NCI-H2227 treated with DMSO at 0.1 percent for 48 hours (cell line): ENCODE data around the gene CTSF.
"Not testable (repeated sequence)": the region's sequence is repeated elsewhere in the genome, so short reads cannot be mapped to it uniquely, and the experiment has no call there.

Source experiments
- DNase-seq: peaks from one replicate; lab custom pipeline; 2025; lab: John Stamatoyannopoulos, UW

Gene CTSF

GRCh38 chr11:66568124-66568916 is at the start of gene CTSF:
Gene CTSF (minus strand): TSS chr11:66568606. CDS start chr11:66568486, 120 bp downstream.
- DNase-seq = peak; percentile 76

- no peak for DNase-seq
These were observed 48.9 kb upstream of the CTSF start for GRCh38 chr11:66617155-66617834.

GRCh38 chr11:66616379-66617154 is 48.2 kb upstream of the CTSF start, which contains the start of gene RBM14:
Gene RBM14 (plus strand): TSS chr11:66616630. CDS start chr11:66616721, 91 bp downstream.
- DNase-seq = peak; percentile 97

- no peak for DNase-seq
These were observed 45.7 kb upstream of the CTSF start for GRCh38 chr11:66614073-66614472.

DNA sequence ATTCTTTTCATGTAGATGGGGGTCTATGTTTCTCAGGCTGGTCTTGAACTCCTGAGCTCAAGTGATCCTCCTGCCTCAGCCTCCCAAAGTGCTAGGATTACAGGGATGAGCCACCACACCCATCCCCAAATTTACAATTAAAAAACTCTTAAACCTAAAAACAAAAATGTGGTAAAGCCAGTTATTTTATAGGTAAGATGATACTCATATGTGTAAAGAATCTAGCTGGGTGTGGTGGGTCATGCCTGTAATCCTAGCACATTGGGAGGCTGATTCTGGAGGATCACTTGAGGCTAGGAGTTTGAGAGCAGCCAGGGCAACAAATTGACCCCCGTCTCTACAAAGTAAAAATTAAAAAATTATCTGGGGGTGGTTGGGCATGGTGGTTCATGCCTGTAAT is 44.1 kb upstream of the CTSF start:
- DNase-seq = no peak

DNA sequence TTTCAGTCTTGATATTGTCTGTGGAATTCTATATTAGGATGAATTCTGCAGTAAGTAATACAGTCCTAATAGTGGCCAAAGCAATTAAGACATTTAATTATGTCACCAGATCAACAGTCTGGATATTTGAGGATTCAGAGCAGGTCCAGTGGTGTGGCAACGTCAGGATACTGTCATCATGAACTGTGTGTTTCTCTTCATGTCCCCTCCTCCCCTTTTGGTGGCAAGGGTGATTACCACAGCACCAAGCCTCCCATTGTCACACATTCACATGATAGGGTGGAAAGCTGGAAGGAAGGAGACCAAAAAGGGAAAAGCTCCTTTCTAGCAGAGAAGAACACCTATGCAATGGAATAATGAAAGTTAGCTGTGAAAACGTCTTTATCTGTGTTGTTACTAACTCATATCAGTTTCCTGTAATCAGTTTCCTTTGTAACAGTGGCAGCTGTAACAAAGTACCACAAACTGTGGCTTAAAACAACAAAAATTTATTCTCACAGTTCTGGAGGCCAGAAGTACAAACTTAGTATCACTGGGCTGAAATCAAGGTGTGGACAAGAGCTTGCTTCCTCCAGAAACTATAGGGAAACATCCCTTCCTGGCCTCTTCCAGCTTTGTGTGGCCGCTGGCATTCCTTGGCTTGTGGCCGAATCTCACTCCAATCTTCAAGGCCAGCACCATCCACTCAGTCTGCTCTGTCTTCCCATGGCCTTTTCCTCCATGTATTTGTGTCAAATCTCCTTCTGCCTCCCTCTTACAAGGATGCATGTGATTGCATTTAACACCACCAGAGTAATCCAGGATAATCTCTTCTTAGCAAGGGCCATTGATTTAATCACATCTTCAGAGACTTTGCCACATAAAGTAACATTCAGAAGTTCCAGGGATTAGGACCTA is 41.6 kb upstream of the CTSF start:
- no peak for DNase-seq

DNA sequence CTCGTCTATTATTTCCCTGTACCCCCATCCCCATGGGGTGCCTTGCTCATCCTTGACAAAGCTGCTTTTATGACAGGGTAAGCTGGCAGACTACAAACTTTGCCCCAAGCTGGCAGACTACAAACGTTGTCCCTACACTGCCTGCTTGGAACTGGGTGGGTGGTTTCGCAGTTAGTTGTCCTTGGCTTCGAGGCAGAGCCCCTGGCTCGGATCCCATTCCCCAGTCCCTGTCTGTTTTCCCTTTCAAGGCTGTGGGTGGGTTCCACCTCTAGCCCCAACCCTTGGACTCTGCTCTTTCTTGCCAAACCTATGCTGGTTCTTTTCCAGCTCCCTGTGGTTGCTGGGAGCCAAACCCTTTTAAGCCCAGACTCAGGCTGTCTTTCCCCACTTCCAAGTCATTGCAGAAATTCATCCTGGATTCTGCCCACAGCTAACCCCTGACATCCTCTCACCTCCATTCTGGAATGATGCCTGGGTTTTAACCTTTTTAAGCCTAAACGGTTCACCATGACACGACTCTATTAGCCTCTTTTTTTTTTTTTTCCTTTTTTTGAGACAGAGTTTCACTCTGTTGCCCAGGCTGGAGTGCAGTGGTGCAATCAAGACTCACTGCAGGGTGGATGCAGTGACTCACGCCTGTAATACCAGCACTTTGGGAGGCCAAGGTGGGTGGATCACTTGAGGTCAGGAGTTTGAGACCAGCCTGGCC is 38.9 kb upstream of the CTSF start:
- DNase-seq = no peak

DNA sequence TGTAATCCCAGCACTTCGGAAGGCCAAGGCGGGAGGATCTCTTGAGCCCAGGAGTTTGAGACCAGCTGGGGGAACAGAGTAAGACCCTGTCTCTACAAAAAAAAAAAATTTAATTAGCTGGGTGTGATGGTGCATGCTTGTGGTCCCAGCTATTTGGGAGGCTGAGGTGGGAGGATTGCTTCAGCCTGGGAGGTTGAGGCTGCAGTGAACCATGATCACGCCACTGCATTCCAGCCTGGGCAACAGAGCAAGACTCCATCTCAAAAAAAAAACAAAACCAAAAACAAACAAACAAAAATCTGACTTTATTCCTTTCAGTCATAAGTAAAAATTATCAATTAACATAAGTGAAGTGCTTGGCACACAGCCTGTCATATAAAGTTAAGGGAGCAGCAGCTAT is 38.2 kb upstream of the CTSF start:
- not testable (repeated sequence) for DNase-seq

- no peak for DNase-seq
These were observed 35.7 kb upstream of the CTSF start for GRCh38 chr11:66604155-66604554.

- no peak for DNase-seq
These were observed 34.7 kb upstream of the CTSF start for GRCh38 chr11:66603072-66603471.

DNA sequence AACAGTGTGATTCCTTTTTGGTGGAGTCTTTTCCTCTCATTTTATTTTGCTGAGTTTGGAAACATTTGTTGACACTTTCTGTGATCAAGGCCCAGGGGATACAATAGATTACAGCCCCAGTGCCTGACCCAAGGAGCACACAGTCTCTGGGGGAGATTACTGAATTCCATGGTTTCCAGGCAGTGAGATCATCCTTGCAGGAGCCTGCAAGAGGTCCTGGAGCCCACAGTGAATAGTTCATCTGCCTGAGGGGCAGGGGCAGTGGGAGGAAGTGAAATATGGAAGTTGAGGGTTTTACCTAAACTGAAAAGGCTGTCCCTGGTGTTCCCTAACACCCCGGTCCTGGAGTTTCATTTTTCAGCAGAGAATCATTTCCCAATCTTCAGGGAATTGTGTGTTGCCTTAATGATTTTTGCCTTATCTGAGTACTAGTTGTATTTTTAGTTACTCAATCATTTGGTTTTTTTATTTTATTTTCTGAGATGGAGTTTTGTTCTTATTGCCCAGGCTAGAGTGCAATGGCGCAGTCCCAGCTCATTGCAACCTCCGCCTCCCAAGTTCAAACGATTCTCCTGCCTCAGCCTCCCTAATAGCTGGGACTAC is 32.3 kb upstream of the CTSF start:
- no peak for DNase-seq

DNA sequence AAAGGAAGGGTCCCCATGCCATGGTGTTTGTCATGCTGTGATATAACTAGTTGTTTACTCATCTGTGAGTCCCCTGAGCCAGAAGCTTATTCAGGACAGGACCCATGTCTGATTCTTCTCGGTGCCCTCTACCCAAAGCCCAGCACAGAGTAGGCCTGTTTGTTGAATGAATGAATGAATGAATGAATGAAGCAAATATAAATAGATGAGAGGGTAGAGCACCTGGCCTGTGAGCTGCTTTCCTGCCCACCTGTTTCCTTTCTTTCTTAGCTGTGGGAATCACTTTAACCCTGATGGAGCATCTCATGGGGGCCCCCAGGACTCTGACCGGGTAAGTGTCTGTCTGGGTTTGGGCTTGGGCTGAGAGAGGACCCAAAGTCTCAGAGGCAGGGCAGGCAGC is 31.8 kb upstream of the CTSF start:
- DNase-seq = no peak

DNA sequence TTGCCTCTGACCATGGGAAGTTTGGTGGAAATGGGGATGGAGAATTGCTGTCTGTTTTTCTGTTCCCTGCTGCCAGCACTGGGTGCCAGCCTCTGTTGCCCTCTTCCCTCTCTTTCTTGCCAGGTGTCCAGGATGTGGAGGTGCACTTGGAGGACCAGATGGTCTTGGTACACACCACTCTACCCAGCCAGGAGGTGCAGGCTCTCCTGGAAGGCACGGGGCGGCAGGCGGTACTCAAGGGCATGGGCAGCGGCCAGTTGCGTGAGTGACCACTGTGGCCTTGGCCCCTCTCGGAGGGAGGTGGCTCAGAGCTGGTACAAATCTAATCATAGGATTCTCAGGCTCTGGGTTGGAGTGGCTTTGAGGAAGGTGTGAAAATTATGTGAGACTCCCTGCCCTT is 30.6 kb upstream of the CTSF start:
- DNase-seq = no peak

- no peak for DNase-seq
These were observed 27.0 kb upstream of the CTSF start for GRCh38 chr11:66595245-66595904.

DNA sequence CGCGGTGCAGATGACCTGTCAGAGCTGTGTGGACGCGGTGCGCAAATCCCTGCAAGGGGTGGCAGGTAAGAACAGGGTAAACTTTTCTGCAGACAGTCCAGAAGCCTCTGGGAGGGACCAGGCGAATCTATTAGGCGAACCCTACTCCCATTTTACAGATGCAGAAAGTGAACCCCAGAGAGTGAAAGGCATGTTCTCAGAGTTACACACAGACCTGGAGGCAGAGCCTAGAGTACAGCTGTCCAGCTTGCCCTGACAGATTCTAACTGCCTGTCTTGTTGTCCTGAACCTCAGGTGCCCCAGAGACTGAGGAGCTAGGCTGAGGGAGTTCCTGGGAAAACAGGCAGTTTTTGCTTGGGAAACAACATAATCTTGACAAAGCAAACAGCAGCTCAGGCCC is 25.2 kb upstream of the CTSF start:
- DNase-seq = no peak

DNA sequence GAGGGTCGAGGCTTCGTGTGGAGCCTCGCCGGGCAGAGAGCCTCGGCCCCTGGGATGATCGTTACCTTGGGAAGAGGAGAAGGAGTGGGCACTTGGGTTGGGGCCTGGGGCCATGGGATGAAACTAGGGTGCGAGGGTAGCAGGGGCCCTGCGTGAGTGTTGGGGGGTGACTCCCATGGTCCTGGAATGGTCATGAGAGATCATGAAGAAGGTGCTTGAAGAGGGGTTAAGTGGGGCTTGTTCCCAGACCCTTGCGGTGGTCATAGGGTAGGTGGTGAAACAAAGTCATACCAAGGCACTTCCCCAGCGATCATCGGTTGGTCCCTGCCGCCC is 24.9 kb upstream of the CTSF start:
- DNase-seq = peak; percentile 41

DNA sequence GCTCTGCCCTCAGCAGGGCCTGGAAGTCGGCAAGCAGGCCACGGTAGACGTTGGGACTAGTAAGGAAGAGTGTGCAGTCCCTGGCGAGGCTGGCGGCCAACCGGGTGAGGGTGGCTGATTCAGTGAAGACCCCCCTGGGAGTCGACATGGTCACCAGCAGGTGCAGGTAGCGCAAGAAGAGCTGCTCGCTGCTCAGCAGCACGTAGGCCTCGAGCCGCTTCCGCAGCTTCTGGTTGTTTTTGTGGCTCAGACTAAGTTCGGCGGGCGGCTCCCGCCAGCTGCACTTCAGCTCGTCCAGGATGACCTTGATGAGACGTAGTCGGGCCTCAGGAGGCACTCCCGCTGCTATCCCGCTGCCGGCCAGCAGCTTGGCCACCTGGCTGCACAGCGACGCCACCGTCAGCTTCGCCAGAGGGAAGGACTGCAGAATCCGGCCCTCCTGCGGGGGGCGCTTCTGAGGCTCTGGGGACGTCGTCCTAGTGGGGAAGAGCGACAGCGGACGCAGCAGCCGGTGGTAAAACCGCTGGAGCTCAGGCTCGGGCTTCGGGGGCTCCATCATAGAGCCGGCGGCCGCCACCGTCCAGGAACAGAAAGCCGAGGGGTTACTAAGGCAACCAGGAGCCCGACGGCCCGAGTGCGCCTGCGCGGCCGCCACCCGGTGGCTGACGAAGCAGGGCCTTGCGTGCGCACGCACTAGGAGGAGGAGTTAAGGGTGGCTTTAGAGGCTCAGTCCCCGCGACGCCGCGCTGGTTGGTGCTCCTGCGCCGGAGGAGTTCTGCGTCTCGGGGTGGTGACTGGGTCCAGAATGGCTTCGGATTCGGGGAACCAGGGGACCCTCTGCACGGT is 24.3 kb upstream of the CTSF start, which contains the start of the genes CCDC87 and CCS:
TSS of gene CCDC87 (minus strand) at position 607 of the 846 bp plus-strand sequence. CDS start at position 559, 48 bp downstream.
TSS of gene CCS (plus strand) at position 729 of the 846 bp plus-strand sequence. CDS start at position 806, 77 bp downstream.
- peak; percentile 85 for DNase-seq

GRCh38 chr11:66591175-66591574 is 22.8 kb upstream of the CTSF start:
- DNase-seq = no peak
